ENCODE measurements around the gene TIMP1. TPM values are rescaled to one million over a fixed set of nuclear protein-coding genes. Genes with fewer than 3 reads are reported as not detected.

TIMP1 gene
- total RNA-seq, 1 donor from 2014 or later, result 29.1 TPM

GRCh38 chrX:47623540-47624027, 41.3 kb downstream of the TIMP1 start:
- Mint-ChIP-seq H3K36me3 (ENCODE audit: insufficient read depth) (peaks cover 2% of the 10 kb centered on the region), H3K4me1 (ENCODE audit: low read depth) (no peaks in the 10 kb centered on the region), H3K27ac (no peak overlapping the region), H3K4me3 (ENCODE audit: low read depth) (peak overlapping the region; percentile 72), H3K27me3 (peaks cover 34% of the 10 kb centered on the region), H3K9me3 (ENCODE audit: low read depth) (peaks cover 6% of the 10 kb centered on the region)
- no peak for TF ChIP-seq CTCF (IDR thresholded peaks at IDR 0.05; ENCODE audit: unreplicated experiment)
- no peak for DNase-seq (ENCODE audit: low spot score, unreplicated experiment)

GRCh38 chrX:47625365-47625764, 43.1 kb downstream of the TIMP1 start:
- TF ChIP-seq CTCF (IDR thresholded peaks at IDR 0.05; ENCODE audit: unreplicated experiment), result no peak
- peaks cover 29% of the 10 kb centered on the region for H3K27me3 Mint-ChIP-seq
- peaks cover 3% of the 10 kb centered on the region for H3K9me3 Mint-ChIP-seq (ENCODE audit: low read depth)
- no peak for DNase-seq (ENCODE audit: low spot score, unreplicated experiment)
- no peak overlapping the region for H3K27ac Mint-ChIP-seq
- H3K4me1 Mint-ChIP-seq (ENCODE audit: low read depth), result no peaks in the 10 kb centered on the region
- H3K36me3 Mint-ChIP-seq (ENCODE audit: insufficient read depth), result peaks cover 2% of the 10 kb centered on the region
- H3K4me3 Mint-ChIP-seq (ENCODE audit: low read depth), result no peak overlapping the region

- no peak for TF ChIP-seq CTCF (IDR thresholded peaks at IDR 0.05; ENCODE audit: unreplicated experiment)
- no peak overlapping the region for H3K27ac Mint-ChIP-seq
- no peak overlapping the region for H3K4me3 Mint-ChIP-seq (ENCODE audit: low read depth)
- no peaks in the 10 kb centered on the region for H3K4me1 Mint-ChIP-seq (ENCODE audit: low read depth)
- H3K36me3 Mint-ChIP-seq (ENCODE audit: insufficient read depth), result peaks cover 2% of the 10 kb centered on the region
- no peak for DNase-seq (ENCODE audit: low spot score, unreplicated experiment)
- H3K27me3 Mint-ChIP-seq, result peaks cover 3% of the 10 kb centered on the region
- H3K9me3 Mint-ChIP-seq (ENCODE audit: low read depth), result peaks cover 2% of the 10 kb centered on the region
These were observed 46.7 kb downstream of the TIMP1 start for GRCh38 chrX:47628982-47629381.

- Mint-ChIP-seq H3K36me3 (ENCODE audit: insufficient read depth) (peaks cover 2% of the 10 kb centered on the region), H3K4me3 (ENCODE audit: low read depth) (no peak within 1 kb of the TSS), H3K9me3 (ENCODE audit: low read depth) (no peaks in the 10 kb centered on the region), H3K4me1 (ENCODE audit: low read depth) (no peaks in the 10 kb centered on the region), H3K27me3 (no peaks in the 10 kb centered on the region), H3K27ac (no peak within 1 kb of the TSS)
- no peak for TF ChIP-seq CTCF (IDR thresholded peaks at IDR 0.05; ENCODE audit: unreplicated experiment)
- no peak for DNase-seq (ENCODE audit: low spot score, unreplicated experiment)
These were observed 47.4 kb downstream of the TIMP1 start, which contains the start of gene CFP for GRCh38 chrX:47629419-47630200. CFP (minus strand) TSS chrX:47629930; CDS start chrX:47629844, 86 bp downstream.

GRCh38 chrX:47631676-47632075, 49.4 kb downstream of the TIMP1 start:
- TF ChIP-seq CTCF (IDR thresholded peaks at IDR 0.05; ENCODE audit: unreplicated experiment), result no peak
- no peaks in the 10 kb centered on the region for H3K4me1 Mint-ChIP-seq (ENCODE audit: low read depth)
- no peaks in the 10 kb centered on the region for H3K9me3 Mint-ChIP-seq (ENCODE audit: low read depth)
- H3K27ac Mint-ChIP-seq, result no peak overlapping the region
- DNase-seq (ENCODE audit: low spot score, unreplicated experiment), result no peak
- no peak overlapping the region for H3K4me3 Mint-ChIP-seq (ENCODE audit: low read depth)
- H3K36me3 Mint-ChIP-seq (ENCODE audit: insufficient read depth), result peaks cover 3% of the 10 kb centered on the region
- no peaks in the 10 kb centered on the region for H3K27me3 Mint-ChIP-seq
